Type B pancreatic cell (in vitro differentiated cells): ENCODE results near the gene SH3GL1. TPM values are rescaled to one million over a fixed set of nuclear protein-coding genes. Genes with fewer than 3 reads are reported as not detected.

Source experiments
- DNase-seq: peaks from one replicate; pipeline ENCODE4 v3.0.0; 2021; ENCODE audit warnings: mixed read lengths; ENCODE audit not compliant: unreplicated experiment; ENCODE audit errors: extremely low spot score
- H3K27ac Mint-ChIP-seq: 2 replicates; pipeline ENCODE4 v1.8.0; 2021; ENCODE audit warnings: mild to moderate bottlenecking, mixed read lengths
- H3K27me3 Mint-ChIP-seq: 2 replicates; pipeline ENCODE4 v1.8.0; 2021; ENCODE audit warnings: mixed read lengths
- H3K36me3 Mint-ChIP-seq: 2 replicates; pipeline ENCODE4 v1.8.0; 2021; ENCODE audit warnings: mixed read lengths
- H3K4me1 Mint-ChIP-seq: one replicate; pipeline ENCODE4 v1.8.0; 2021; ENCODE audit warnings: mixed read lengths; ENCODE audit not compliant: unreplicated experiment
- H3K4me3 Mint-ChIP-seq: 2 replicates; pipeline ENCODE4 v1.8.0; 2021; ENCODE audit warnings: mild to moderate bottlenecking, mixed read lengths
- H3K9me3 Mint-ChIP-seq: 2 replicates; pipeline ENCODE4 v1.8.0; 2021; ENCODE audit warnings: mixed read lengths
- CTCF ChIP-seq: fragments of 200-600 bp; sonication (generic); conservative IDR thresholded peaks from 2 replicates; pipeline ENCODE4 v1.5.0; 2021; ENCODE audit warnings: antibody characterized with exemption, mild to moderate bottlenecking
- total RNA-seq: library from RNA; stranded (reverse); gene quantifications from 2 replicates; pipeline ENCODE4 v1.2.1, GENCODE V29; 2021; ENCODE audit warnings: low replicate concordance

Gene SH3GL1
- total RNA-seq, 1 donor from 2014 or later: 74.4 TPM

GRCh38 chr19:4376991-4377781 lies 23.2 kb downstream of the SH3GL1 start:
- H3K27me3 Mint-ChIP-seq: no peaks in the 10 kb centered on the region
- no peak for DNase-seq
- no peaks in the 10 kb centered on the region for H3K9me3 Mint-ChIP-seq
- no peak overlapping the region for H3K4me3 Mint-ChIP-seq
- no peak for TF ChIP-seq CTCF
- H3K4me1 Mint-ChIP-seq: peaks cover 35% of the 10 kb centered on the region
- peaks cover 3% of the 10 kb centered on the region for H3K36me3 Mint-ChIP-seq
- H3K27ac Mint-ChIP-seq: peak overlapping the region; percentile 95

- no peaks in the 10 kb centered on the region for H3K9me3 Mint-ChIP-seq
- H3K27ac Mint-ChIP-seq: peak overlapping the region; percentile 95
- no peak for DNase-seq
- H3K27me3 Mint-ChIP-seq: no peaks in the 10 kb centered on the region
- H3K36me3 Mint-ChIP-seq: peaks cover 3% of the 10 kb centered on the region
- no peak overlapping the region for H3K4me3 Mint-ChIP-seq
- TF ChIP-seq CTCF: no peak
- peaks cover 35% of the 10 kb centered on the region for H3K4me1 Mint-ChIP-seq
These were observed 23.7 kb downstream of the SH3GL1 start for GRCh38 chr19:4376671-4376990.

- no peaks in the 10 kb centered on the region for H3K9me3 Mint-ChIP-seq
- peaks cover 3% of the 10 kb centered on the region for H3K36me3 Mint-ChIP-seq
- peak overlapping the region; percentile 78 for H3K4me3 Mint-ChIP-seq
- no peaks in the 10 kb centered on the region for H3K27me3 Mint-ChIP-seq
- no peak for TF ChIP-seq CTCF
- no peak for DNase-seq
- H3K27ac Mint-ChIP-seq: peak overlapping the region; percentile 95
- peaks cover 37% of the 10 kb centered on the region for H3K4me1 Mint-ChIP-seq
These were observed 24.2 kb downstream of the SH3GL1 start for GRCh38 chr19:4376028-4376670.

GRCh38 chr19:4375164-4376027 lies 25.0 kb downstream of the SH3GL1 start:
- H3K27ac Mint-ChIP-seq: peak overlapping the region; percentile 95
- H3K4me1 Mint-ChIP-seq: peaks cover 37% of the 10 kb centered on the region
- H3K27me3 Mint-ChIP-seq: no peaks in the 10 kb centered on the region
- H3K9me3 Mint-ChIP-seq: no peaks in the 10 kb centered on the region
- H3K36me3 Mint-ChIP-seq: peaks cover 3% of the 10 kb centered on the region
- no peak for DNase-seq
- TF ChIP-seq CTCF: peak; percentile 57
- H3K4me3 Mint-ChIP-seq: peak overlapping the region; percentile 78

- no peaks in the 10 kb centered on the region for H3K27me3 Mint-ChIP-seq
- TF ChIP-seq CTCF: no peak
- DNase-seq: no peak
- H3K4me1 Mint-ChIP-seq: peaks cover 30% of the 10 kb centered on the region
- H3K27ac Mint-ChIP-seq: peak overlapping the region; percentile 95
- H3K9me3 Mint-ChIP-seq: no peaks in the 10 kb centered on the region
- peaks cover 3% of the 10 kb centered on the region for H3K36me3 Mint-ChIP-seq
- no peak overlapping the region for H3K4me3 Mint-ChIP-seq
These were observed 25.7 kb downstream of the SH3GL1 start for GRCh38 chr19:4374498-4375163.
